ENCODE measurements around the gene SPTBN1.

Gene SPTBN1

DNA sequence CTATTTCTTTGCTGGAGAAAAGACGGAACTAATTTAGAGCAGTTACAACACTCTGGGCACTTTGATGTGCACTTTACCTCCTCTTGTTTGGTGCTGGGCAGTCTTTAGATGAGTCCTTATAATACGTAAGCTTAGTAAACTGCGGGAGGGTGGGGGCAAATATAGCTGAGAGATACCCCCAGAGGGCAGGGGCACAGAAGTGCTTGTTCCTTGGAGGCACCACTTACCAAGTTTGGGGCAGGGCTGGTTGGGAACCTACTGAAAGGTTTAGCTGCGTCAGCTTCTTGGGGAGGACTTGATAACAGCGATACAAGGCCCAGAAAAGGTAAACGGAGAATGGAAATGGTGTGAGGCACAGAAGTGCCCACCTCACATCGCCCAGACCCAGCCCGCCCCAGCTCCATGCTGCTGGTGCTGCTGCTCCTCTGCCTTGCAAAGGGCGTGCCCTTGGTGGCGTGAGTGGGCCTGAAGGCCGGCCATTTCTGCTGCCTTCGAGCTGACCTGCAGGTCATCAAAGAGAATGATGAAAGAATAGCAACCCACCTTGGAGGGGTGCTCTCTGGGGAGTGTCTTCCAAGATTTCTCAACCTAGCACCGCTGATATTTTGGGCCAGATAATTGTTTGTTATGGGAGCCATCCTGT, 139.2 kb downstream of the SPTBN1 start:
- Histone ChIP-seq H2BK120ac (ENCODE audit: low read depth, low read length) (no peak overlapping the region), H3K9me3 (replicated peaks in 1 of 2; ENCODE audit: control insufficient read depth in 2 of 2, insufficient read depth in 1 of 2, low read depth in 1 of 2, low read length in 2 of 2) (peaks cover 1 to 3% of the 10 kb centered on the region in 2 donors), H3K79me1 (ENCODE audit: low read depth, low read length) (peaks cover 11% of the 10 kb centered on the region), H2BK12ac (ENCODE audit: low read length) (no peak overlapping the region), H3K4me1 (ENCODE audit: control insufficient read depth in 2 of 2, insufficient read depth in 1 of 2, low read depth in 1 of 2, low read length in 2 of 2) (peaks cover 2 to 3% of the 10 kb centered on the region in 2 donors), H3K18ac (ENCODE audit: low read length) (no peak overlapping the region), H3K4me3 (ENCODE audit: low read length in 2 of 2) (no peak overlapping the region), H2AK5ac (ENCODE audit: low read depth, low read length) (no peak overlapping the region), H3K23ac (ENCODE audit: low read depth, low read length, poor library complexity) (peak overlapping the region; percentile 59), H3K27ac (replicated peaks; ENCODE audit: low read length) (no peak overlapping the region), H2BK15ac (ENCODE audit: low read length) (no peak overlapping the region), H3K14ac (ENCODE audit: low read length) (no peak overlapping the region), H4K91ac (ENCODE audit: low read depth, low read length, poor library complexity) (no peak overlapping the region), H3K9ac (ENCODE audit: low read depth, low read length, poor library complexity) (no peak overlapping the region), H2AFZ (ENCODE audit: low read length) (no peak overlapping the region), H2BK5ac (ENCODE audit: low read length) (no peak overlapping the region), H4K8ac (ENCODE audit: low read depth, low read length) (no peak overlapping the region), H3K4ac (ENCODE audit: low read length) (no peak overlapping the region), H3K4me2 (ENCODE audit: insufficient read depth, low read length, poor library complexity, severe bottlenecking) (no peak overlapping the region), H3K36me3 (replicated peaks in 1 of 2; ENCODE audit: control insufficient read depth in 2 of 2, insufficient read depth in 2 of 2, low read length in 2 of 2) (peaks cover 5 to 29% of the 10 kb centered on the region in 2 donors), H3K27me3 (ENCODE audit: control insufficient read depth in 3 of 3, insufficient read depth in 3 of 3, low read depth in 1 of 3, low read length in 3 of 3) (no peaks in the 10 kb centered on the region)
- DNase-seq (ENCODE audit: low spot score): no peak
- WGBS, 2 donors (ENCODE audit: extremely low coverage in 2 of 2, insufficient read length in 2 of 2, insufficient replicate concordance in 1 of 2): no CpG with 5 or more reads among the region's 13 CpGs

DNA sequence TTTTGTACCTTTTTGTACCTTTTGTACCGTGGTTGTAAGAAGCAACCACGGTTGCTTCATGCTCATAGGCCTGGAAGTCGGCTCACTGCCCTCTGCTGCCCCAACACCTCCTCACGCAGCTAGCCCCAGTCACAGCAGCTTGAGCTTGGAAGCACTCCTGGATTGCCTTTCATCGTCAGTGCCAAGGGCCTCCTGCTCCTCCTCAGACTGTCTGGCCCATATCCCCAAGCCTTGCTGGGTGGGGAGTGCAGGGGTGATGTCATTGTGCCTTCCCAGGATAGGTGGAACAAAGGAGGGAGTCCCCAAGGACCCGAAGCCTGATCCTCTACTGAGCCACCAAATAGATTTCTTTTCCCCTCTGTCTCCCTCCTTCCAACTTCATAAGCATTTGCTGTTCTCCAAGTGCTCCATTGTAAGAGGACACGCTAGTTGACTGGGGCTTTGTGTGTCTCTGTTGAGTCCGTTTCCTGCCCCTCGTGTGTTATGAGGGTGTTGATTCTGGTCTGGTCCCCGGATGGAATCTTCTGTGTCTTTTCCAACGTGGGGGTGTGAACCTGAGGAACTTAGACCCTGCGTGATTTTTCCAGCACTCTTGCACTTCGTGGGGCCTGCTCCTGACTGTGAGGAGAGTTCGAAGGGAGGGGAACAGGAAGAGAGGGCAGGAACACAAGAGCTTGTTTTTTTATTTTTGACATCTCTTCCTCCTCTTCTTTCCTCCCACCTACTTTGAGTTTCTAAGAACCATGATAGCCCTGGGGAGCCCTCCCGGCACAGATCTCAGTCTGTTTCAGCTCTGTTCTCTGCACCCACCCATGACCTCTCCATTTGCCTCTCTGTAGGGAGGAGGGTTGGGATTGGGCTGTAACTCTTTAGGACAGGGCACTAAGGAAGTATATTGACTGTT, 140.1 kb downstream of the SPTBN1 start:
- H3K27me3 ChIP-seq (ENCODE audit: control insufficient read depth in 3 of 3, insufficient read depth in 3 of 3, low read depth in 1 of 3, low read length in 3 of 3): no peaks in the 10 kb centered on the region
- no peak overlapping the region for H2BK12ac ChIP-seq (ENCODE audit: low read length)
- no peak overlapping the region for H3K4ac ChIP-seq (ENCODE audit: low read length)
- H3K14ac ChIP-seq (ENCODE audit: low read length): peak overlapping the region; percentile 64
- whole genome bisulfite sequencing, 2 donors (ENCODE audit: extremely low coverage in 2 of 2, insufficient read length in 2 of 2, insufficient replicate concordance in 1 of 2): no CpG with 5 or more reads among the region's 15 CpGs
- H2BK120ac ChIP-seq (ENCODE audit: low read depth, low read length): no peak overlapping the region
- no peak overlapping the region for H2AFZ ChIP-seq (ENCODE audit: low read length)
- H3K79me1 ChIP-seq (ENCODE audit: low read depth, low read length): peaks cover 11% of the 10 kb centered on the region
- H2AK5ac ChIP-seq (ENCODE audit: low read depth, low read length): no peak overlapping the region
- H3K4me1 ChIP-seq (ENCODE audit: control insufficient read depth in 2 of 2, insufficient read depth in 1 of 2, low read depth in 1 of 2, low read length in 2 of 2): peaks cover 2 to 3% of the 10 kb centered on the region in 2 donors
- no peak overlapping the region for H3K4me2 ChIP-seq (ENCODE audit: insufficient read depth, low read length, poor library complexity, severe bottlenecking)
- H3K18ac ChIP-seq (ENCODE audit: low read length): no peak overlapping the region
- peaks cover 5 to 37% of the 10 kb centered on the region in 2 donors for H3K36me3 ChIP-seq (replicated peaks in 1 of 2; ENCODE audit: control insufficient read depth in 2 of 2, insufficient read depth in 2 of 2, low read length in 2 of 2)
- H2BK15ac ChIP-seq (ENCODE audit: low read length): no peak overlapping the region
- H4K91ac ChIP-seq (ENCODE audit: low read depth, low read length, poor library complexity): no peak overlapping the region
- H3K27ac ChIP-seq (replicated peaks; ENCODE audit: low read length): no peak overlapping the region
- no peak overlapping the region for H4K8ac ChIP-seq (ENCODE audit: low read depth, low read length)
- H3K23ac ChIP-seq (ENCODE audit: low read depth, low read length, poor library complexity): no peak overlapping the region
- peaks cover 1 to 3% of the 10 kb centered on the region in 2 donors for H3K9me3 ChIP-seq (replicated peaks in 1 of 2; ENCODE audit: control insufficient read depth in 2 of 2, insufficient read depth in 1 of 2, low read depth in 1 of 2, low read length in 2 of 2)
- H2BK5ac ChIP-seq (ENCODE audit: low read length): no peak overlapping the region
- H3K9ac ChIP-seq (ENCODE audit: low read depth, low read length, poor library complexity): no peak overlapping the region
- H3K4me3 ChIP-seq (ENCODE audit: low read length in 2 of 2): peak overlapping the region in 1 of 2 donors; percentile 30
- no peak for DNase-seq (ENCODE audit: low spot score)

DNA sequence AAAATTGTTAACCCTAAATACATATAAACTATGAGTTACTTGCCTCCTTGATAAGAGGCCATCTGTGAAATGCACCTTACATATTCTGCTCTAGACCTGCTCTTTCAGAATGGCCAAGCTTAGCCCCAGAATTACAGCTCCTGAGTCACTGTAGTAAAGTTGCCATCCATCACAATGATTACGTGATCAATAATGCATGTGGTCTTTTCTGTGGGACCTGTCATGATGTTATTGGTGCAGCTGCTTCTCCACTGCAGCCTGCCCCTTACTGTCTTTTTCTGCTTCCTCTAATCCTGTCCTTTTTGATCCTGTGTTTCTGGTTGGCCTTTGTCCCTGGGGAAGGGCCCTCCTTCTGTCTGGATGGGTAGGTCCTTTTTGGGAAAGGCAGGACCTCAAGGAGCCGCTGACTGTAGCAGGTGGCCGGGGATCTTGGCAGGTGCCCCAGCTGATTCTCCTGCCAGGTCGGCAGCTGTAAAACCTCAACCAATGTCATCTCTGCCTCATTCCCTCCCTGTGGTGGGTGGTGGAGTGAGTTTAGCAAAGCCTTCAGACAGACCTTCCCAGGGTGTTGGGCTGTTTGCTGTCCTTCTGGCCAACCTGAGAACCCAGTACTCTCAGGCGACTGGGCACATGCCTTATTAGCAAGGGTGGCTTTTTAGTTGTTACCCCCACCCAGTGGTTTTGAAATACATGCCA, 141.2 kb downstream of the SPTBN1 start:
- no CpG with 5 or more reads among the region's 5 CpGs for WGBS, 2 donors (ENCODE audit: extremely low coverage in 2 of 2, insufficient read length in 2 of 2, insufficient replicate concordance in 1 of 2)
- H4K91ac ChIP-seq (ENCODE audit: low read depth, low read length, poor library complexity): no peak overlapping the region

More for the DNA sequence above, 141.2 kb downstream of the SPTBN1 start:
- H3K79me1 ChIP-seq (ENCODE audit: low read depth, low read length): peaks cover 11% of the 10 kb centered on the region
- no peak overlapping the region for H4K8ac ChIP-seq (ENCODE audit: low read depth, low read length)
- H2BK12ac ChIP-seq (ENCODE audit: low read length): no peak overlapping the region
- H3K14ac ChIP-seq (ENCODE audit: low read length): no peak overlapping the region
- no peak overlapping the region for H3K23ac ChIP-seq (ENCODE audit: low read depth, low read length, poor library complexity)
- H3K9me3 ChIP-seq (replicated peaks in 1 of 2; ENCODE audit: control insufficient read depth in 2 of 2, insufficient read depth in 1 of 2, low read depth in 1 of 2, low read length in 2 of 2): peaks cover 1 to 3% of the 10 kb centered on the region in 2 donors
- no peak overlapping the region for H2BK120ac ChIP-seq (ENCODE audit: low read depth, low read length)
- H3K27ac ChIP-seq (replicated peaks; ENCODE audit: low read length): no peak overlapping the region
- no peak overlapping the region for H2BK5ac ChIP-seq (ENCODE audit: low read length)
- no peak overlapping the region for H2AK5ac ChIP-seq (ENCODE audit: low read depth, low read length)
- H3K4me3 ChIP-seq (ENCODE audit: low read length in 2 of 2): no peak overlapping the region
- no peak overlapping the region for H3K4me2 ChIP-seq (ENCODE audit: insufficient read depth, low read length, poor library complexity, severe bottlenecking)
- H3K27me3 ChIP-seq (ENCODE audit: control insufficient read depth in 3 of 3, insufficient read depth in 3 of 3, low read depth in 1 of 3, low read length in 3 of 3): no peaks in the 10 kb centered on the region
- H3K9ac ChIP-seq (ENCODE audit: low read depth, low read length, poor library complexity): no peak overlapping the region
- DNase-seq (ENCODE audit: low spot score): no peak
- no peak overlapping the region for H3K18ac ChIP-seq (ENCODE audit: low read length)
- H3K36me3 ChIP-seq (replicated peaks in 1 of 2; ENCODE audit: control insufficient read depth in 2 of 2, insufficient read depth in 2 of 2, low read length in 2 of 2): peaks cover 5 to 42% of the 10 kb centered on the region in 2 donors
- H3K4ac ChIP-seq (ENCODE audit: low read length): no peak overlapping the region
- H2AFZ ChIP-seq (ENCODE audit: low read length): no peak overlapping the region
- no peak overlapping the region for H2BK15ac ChIP-seq (ENCODE audit: low read length)
- H3K4me1 ChIP-seq (ENCODE audit: control insufficient read depth in 2 of 2, insufficient read depth in 1 of 2, low read depth in 1 of 2, low read length in 2 of 2): peaks cover 2 to 3% of the 10 kb centered on the region in 2 donors
